SU-DHL-6 (cell line): ENCODE results near the gene LIX1.

Experiments
- EZH2phosphoT487 ChIP-seq: fragments of 200-600 bp; sonication (generic), shearing (Covaris generic); conservative IDR thresholded peaks from 2 replicates; pipeline ENCODE4 v1.6.1; 2018; ENCODE audit warnings: mild to moderate bottlenecking, antibody characterized with exemption, low read length, moderate library complexity, mixed read lengths
- TF ChIP-seq, protein P1 (sequence below): fragments of 200-600 bp; sonication (generic); IDR thresholded peaks from one replicate; pipeline ENCODE4 v1.5.1; 2017; ENCODE audit warnings: antibody characterized with exemption, mild to moderate bottlenecking, low read length, moderate library complexity; ENCODE audit not compliant: insufficient read depth, poor library complexity, severe bottlenecking

DNA sequence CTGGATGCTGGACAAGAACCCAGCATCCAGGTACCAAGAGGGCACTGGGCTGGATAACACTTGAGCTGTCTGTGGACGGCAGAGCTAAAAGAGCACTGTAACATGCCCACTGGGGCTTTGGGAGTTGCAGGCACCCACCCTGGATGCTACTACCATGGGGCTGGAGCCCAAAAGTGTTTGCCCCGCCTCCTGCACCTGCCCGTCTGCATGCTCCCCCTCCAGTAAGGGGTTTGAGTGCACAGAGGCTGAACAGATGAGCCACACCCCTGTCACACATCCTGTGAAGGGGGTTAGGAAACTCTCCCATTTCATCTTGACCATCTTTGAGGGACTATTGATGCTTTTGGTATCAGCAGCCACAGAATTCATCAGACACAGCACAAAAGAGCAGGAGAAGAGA, 69.0 kb downstream of the LIX1 start:
- TF ChIP-seq, protein P1, sequence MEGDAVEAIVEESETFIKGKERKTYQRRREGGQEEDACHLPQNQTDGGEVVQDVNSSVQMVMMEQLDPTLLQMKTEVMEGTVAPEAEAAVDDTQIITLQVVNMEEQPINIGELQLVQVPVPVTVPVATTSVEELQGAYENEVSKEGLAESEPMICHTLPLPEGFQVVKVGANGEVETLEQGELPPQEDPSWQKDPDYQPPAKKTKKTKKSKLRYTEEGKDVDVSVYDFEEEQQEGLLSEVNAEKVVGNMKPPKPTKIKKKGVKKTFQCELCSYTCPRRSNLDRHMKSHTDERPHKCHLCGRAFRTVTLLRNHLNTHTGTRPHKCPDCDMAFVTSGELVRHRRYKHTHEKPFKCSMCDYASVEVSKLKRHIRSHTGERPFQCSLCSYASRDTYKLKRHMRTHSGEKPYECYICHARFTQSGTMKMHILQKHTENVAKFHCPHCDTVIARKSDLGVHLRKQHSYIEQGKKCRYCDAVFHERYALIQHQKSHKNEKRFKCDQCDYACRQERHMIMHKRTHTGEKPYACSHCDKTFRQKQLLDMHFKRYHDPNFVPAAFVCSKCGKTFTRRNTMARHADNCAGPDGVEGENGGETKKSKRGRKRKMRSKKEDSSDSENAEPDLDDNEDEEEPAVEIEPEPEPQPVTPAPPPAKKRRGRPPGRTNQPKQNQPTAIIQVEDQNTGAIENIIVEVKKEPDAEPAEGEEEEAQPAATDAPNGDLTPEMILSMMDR, result no peak
- no peak for TF ChIP-seq EZH2phosphoT487
